Measurements from ENCODE around the gene TMEM255B. TPM values are rescaled to one million over a fixed set of nuclear protein-coding genes. Genes with fewer than 3 reads are reported as not detected.

The TMEM255B gene
- total RNA-seq, 1 experiment from 2014 or later = 2.8 TPM

DNA sequence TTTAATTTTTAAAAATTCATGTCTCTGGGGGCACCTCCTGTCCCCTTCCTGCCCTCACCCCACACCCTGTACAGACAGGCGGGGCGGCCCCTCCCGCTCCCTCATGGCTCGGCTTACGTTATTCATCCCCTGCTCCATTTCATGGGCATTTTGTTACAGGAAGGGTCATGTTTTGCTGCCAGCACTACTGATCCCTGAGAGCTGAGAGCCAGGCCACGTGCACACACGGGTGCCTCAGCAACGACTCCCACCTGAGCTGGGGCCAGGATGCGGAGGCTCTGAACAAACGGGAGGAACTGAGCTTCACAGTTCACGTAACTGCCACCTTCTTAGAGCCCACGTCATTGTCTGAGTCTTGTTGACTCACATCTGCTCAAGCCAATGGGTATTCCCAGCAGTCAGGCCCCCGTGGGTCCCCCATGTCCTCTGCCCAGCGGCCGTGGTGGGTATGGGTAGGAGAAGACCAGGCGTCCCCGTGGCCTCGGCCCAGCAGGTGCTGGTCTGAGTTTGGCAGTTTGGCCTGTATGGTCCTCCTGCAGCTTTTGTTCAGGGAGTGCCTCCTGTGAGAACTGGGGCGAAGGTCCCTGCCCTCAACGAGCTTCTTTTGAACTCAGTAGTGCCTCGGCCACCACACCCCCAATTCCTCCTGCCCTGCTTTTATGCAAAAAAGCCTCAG lies 16.4 kb upstream of the TMEM255B start:
- no peak overlapping the region for H2BK12ac ChIP-seq (ENCODE audit: insufficient read length, low read depth, low read length)
- TF ChIP-seq, protein P1, sequence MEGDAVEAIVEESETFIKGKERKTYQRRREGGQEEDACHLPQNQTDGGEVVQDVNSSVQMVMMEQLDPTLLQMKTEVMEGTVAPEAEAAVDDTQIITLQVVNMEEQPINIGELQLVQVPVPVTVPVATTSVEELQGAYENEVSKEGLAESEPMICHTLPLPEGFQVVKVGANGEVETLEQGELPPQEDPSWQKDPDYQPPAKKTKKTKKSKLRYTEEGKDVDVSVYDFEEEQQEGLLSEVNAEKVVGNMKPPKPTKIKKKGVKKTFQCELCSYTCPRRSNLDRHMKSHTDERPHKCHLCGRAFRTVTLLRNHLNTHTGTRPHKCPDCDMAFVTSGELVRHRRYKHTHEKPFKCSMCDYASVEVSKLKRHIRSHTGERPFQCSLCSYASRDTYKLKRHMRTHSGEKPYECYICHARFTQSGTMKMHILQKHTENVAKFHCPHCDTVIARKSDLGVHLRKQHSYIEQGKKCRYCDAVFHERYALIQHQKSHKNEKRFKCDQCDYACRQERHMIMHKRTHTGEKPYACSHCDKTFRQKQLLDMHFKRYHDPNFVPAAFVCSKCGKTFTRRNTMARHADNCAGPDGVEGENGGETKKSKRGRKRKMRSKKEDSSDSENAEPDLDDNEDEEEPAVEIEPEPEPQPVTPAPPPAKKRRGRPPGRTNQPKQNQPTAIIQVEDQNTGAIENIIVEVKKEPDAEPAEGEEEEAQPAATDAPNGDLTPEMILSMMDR (conservative IDR thresholded peaks at IDR 0.05) = no peak
- Mint-ChIP-seq H3K4me3 (no peak overlapping the region), H3K27ac (no peak overlapping the region), H3K4me1 (peaks cover 16 to 35% of the 10 kb centered on the region in 2 experiments), H3K36me3 (ENCODE audit: insufficient read depth in 1 of 3, low read depth in 3 of 3) (no peaks in the 10 kb centered on the region), H3K27me3 (ENCODE audit: low read depth) (peaks cover 2% of the 10 kb centered on the region; the same call in 1 of the 2 replicates), H3K9me3 (no peaks in the 10 kb centered on the region; a peak in 2 of 5 replicates)
- H3K4ac ChIP-seq (ENCODE audit: low read depth, low read length) = no peak overlapping the region
- no CpG with 5 or more reads among the region's 21 CpGs for WGBS (ENCODE audit: extremely low coverage, insufficient read length, low lambda C conversion rate)
- DNase-seq = no peak
- H3K4me2 ChIP-seq (ENCODE audit: insufficient read depth, insufficient read length, low read length) = no peak overlapping the region
- H3K18ac ChIP-seq (ENCODE audit: insufficient read length, low read depth, low read length) = no peak overlapping the region
- H2BK5ac ChIP-seq (ENCODE audit: insufficient read length, low read length) = no peak overlapping the region
- no peak overlapping the region for H3K14ac ChIP-seq (ENCODE audit: insufficient read depth, low read length)
- H4K5ac ChIP-seq (ENCODE audit: insufficient read length, low read depth, low read length) = no peak overlapping the region
- H2BK120ac ChIP-seq (ENCODE audit: low read depth, low read length, poor library complexity, severe bottlenecking) = no peak overlapping the region
- no peak overlapping the region for H3K23ac ChIP-seq (ENCODE audit: insufficient read length, low read depth, low read length)
- no peaks in the 10 kb centered on the region for H3K9me3 ChIP-seq (ENCODE audit: control insufficient read depth, low read depth, low read length)
- H2AK5ac ChIP-seq (ENCODE audit: insufficient read length, low read length) = no peak overlapping the region
- H4K91ac ChIP-seq (ENCODE audit: insufficient read length, low read depth, low read length) = no peak overlapping the region
- H3K56ac ChIP-seq (ENCODE audit: insufficient read length, low read depth, low read length) = no peak overlapping the region
- H3K79me1 ChIP-seq (ENCODE audit: insufficient read depth, low read depth, low read length, poor library complexity, severe bottlenecking) = no peaks in the 10 kb centered on the region
- H3K79me2 ChIP-seq (ENCODE audit: insufficient read depth, low read length) = no peaks in the 10 kb centered on the region
- no peaks in the 10 kb centered on the region for H3K4me1 ChIP-seq (ENCODE audit: insufficient read depth, low read length)
- H3K9ac ChIP-seq (ENCODE audit: extremely low read depth, insufficient read length, low read length) = no peak overlapping the region
- no peaks in the 10 kb centered on the region for H4K20me1 ChIP-seq (ENCODE audit: control insufficient read depth, insufficient read depth, insufficient read length)
- no peak overlapping the region for H2BK20ac ChIP-seq (ENCODE audit: low read depth, low read length, poor library complexity, severe bottlenecking)
- no peak overlapping the region for H3K27ac ChIP-seq (ENCODE audit: insufficient read length, low read depth, low read length)
- no peaks in the 10 kb centered on the region for H3K23me2 ChIP-seq (ENCODE audit: insufficient read length, low read depth, low read length, poor library complexity, severe bottlenecking)
- H3T11ph ChIP-seq (ENCODE audit: low read length) = no peak overlapping the region
- no peaks in the 10 kb centered on the region for H3K27me3 ChIP-seq (ENCODE audit: insufficient read depth, low read length)
- H2BK15ac ChIP-seq (ENCODE audit: low read depth, low read length) = no peak overlapping the region
- no peak overlapping the region for H4K8ac ChIP-seq (replicated peaks; ENCODE audit: insufficient read length, low read depth, low read length)
- no peak overlapping the region for H2AFZ ChIP-seq (ENCODE audit: low read length)

Data from H9 (cell line).